B cell (primary cell): ENCODE measurements around the gene MMP14. TPM values are rescaled to one million over a fixed set of nuclear protein-coding genes. Genes with fewer than 3 reads are reported as not detected.
A peak's percentile ranks its signal among the peaks of the same experiment; 100 is the strongest.

Source experiments
- ATAC-seq: fragments of 200-7000 bp; cut with Tn5 transposase; one replicate; pipeline ENCODE4 v1.10.0; 2021; ENCODE audit warnings: low read depth, mild to moderate bottlenecking, moderate number of reproducible peaks, moderate library complexity
- CTCF ChIA-PET: fragments of 350-600 bp; sonication (Branson Sonifier 250); formaldehyde crosslinking; loops from one replicate; lab custom pipeline; 2021; ENCODE audit warnings: antibody characterized with exemption, inconsistent platforms; lab: Charles Lee
- POLR2A ChIA-PET: fragments of 350-600 bp; sonication (Branson Sonifier 250); formaldehyde crosslinking; loops from one replicate; lab custom pipeline; 2021; ENCODE audit warnings: antibody characterized with exemption; lab: Charles Lee
- DNase-seq: peaks from one replicate; pipeline ENCODE4 v3.0.0; 2013
- H2AFZ ChIP-seq: 2 replicates; pipeline ENCODE4 v1.6.1; 2012; ENCODE audit warnings: mild to moderate bottlenecking, low read depth, low read length; ENCODE audit not compliant: insufficient read depth, poor library complexity, severe bottlenecking
- H3K27ac ChIP-seq, 2 donors: 1 replicate in 1 of 2; 2 replicates in 1 of 2; pipeline ENCODE4 v1.5.1; 2012 to 2013; ENCODE audit warnings: low read length in 2 of 2, mild to moderate bottlenecking in 2 of 2, moderate library complexity in 1 of 2
- H3K27me3 ChIP-seq, 4 experiments: fragments of 200-600 bp in 1 of 4; sonication (generic) in 1 of 4; replicated peaks in 1 of 4; 1 replicate in 2 of 4; 2 replicates in 2 of 4; pipeline versions ENCODE4 v1.6.1 to v1.7.0; 2013 to 2016; ENCODE audit warnings: low read length in 3 of 4, mild to moderate bottlenecking in 2 of 4, mixed read lengths in 1 of 4, moderate library complexity in 1 of 4; ENCODE audit not compliant: insufficient read depth in 4 of 4, control insufficient read depth in 3 of 4; ENCODE audit errors: control extremely low read depth in 1 of 4
- H3K36me3 ChIP-seq, 2 experiments: replicated peaks in 1 of 2; 1 replicate in 1 of 2; 2 replicates in 1 of 2; pipeline versions ENCODE4 v1.6.1 to v1.7.1; 2013; ENCODE audit warnings: low read length in 1 of 2; ENCODE audit not compliant: insufficient read depth in 2 of 2, control insufficient read depth in 1 of 2; ENCODE audit errors: control extremely low read depth in 1 of 2, extremely low read depth in 1 of 2
- H3K4me1 ChIP-seq, 2 donors: fragments of 200-600 bp in 1 of 2; sonication (generic) in 1 of 2; 1 replicate in 1 of 2; 2 replicates in 1 of 2; pipeline versions ENCODE4 v1.5.1 to v1.6.1; 2013 to 2017; ENCODE audit warnings: low read length in 2 of 2; ENCODE audit not compliant: control insufficient read depth in 2 of 2, insufficient read depth in 2 of 2
- H3K4me2 ChIP-seq: replicated peaks from 2 replicates; pipeline ENCODE3; 2012; ENCODE audit warnings: mild to moderate bottlenecking, low read depth, low read length; ENCODE audit not compliant: poor library complexity, severe bottlenecking
- H3K4me3 ChIP-seq, 5 experiments: fragments of 200-600 bp in 1 of 5; sonication (generic) in 1 of 5; 1 replicate in 3 of 5; 2 replicates in 2 of 5; pipeline versions ENCODE4 v1.5.1 to v1.7.0; 2011 to 2016; ENCODE audit warnings: low read length in 4 of 5, mild to moderate bottlenecking in 4 of 5, low read depth in 2 of 5, control low read depth in 1 of 5, moderate library complexity in 1 of 5; ENCODE audit not compliant: insufficient read depth in 1 of 5; ENCODE audit errors: control extremely low read depth in 1 of 5, extremely low read depth in 1 of 5
- H3K79me2 ChIP-seq: fragments of 200-600 bp; sonication (generic); one replicate; pipeline ENCODE4 v1.6.0; 2016; ENCODE audit warnings: low read length; ENCODE audit not compliant: control insufficient read depth, insufficient read depth
- H3K9ac ChIP-seq: fragments of 200-600 bp; sonication (generic); 2 replicates; pipeline ENCODE4 v1.6.1; 2017; ENCODE audit warnings: mild to moderate bottlenecking, low read length, moderate library complexity
- H3K9me3 ChIP-seq, 3 donors: one replicate each; pipeline versions ENCODE4 v1.6.1 to v1.7.1; 2013; ENCODE audit warnings: low read length in 2 of 3; ENCODE audit not compliant: control insufficient read depth in 2 of 3, insufficient read depth in 1 of 3; ENCODE audit errors: control extremely low read depth in 1 of 3
- H4K20me1 ChIP-seq: 2 replicates; pipeline ENCODE4 v1.6.0; 2012; ENCODE audit warnings: mild to moderate bottlenecking, low read length; ENCODE audit not compliant: insufficient read depth, control insufficient read depth, poor library complexity, severe bottlenecking
- H3K27ac Mint-ChIP-seq: one replicate; pipeline ENCODE4 v1.8.0; 2021; ENCODE audit warnings: mixed read lengths
- H3K27me3 Mint-ChIP-seq: one replicate; pipeline ENCODE4 v1.8.0; 2021; ENCODE audit warnings: mixed read lengths
- H3K4me1 Mint-ChIP-seq: one replicate; pipeline ENCODE4 v1.8.0; 2021; ENCODE audit warnings: mixed read lengths
- H3K4me3 Mint-ChIP-seq: one replicate; pipeline ENCODE4 v1.8.0; 2021; ENCODE audit warnings: mixed read lengths
- H3K9me3 Mint-ChIP-seq: one replicate; pipeline ENCODE4 v1.8.0; 2022; ENCODE audit warnings: mixed read lengths; ENCODE audit not compliant: insufficient read depth
- EZH2 ChIP-seq: IDR thresholded peaks from 2 replicates; pipeline ENCODE4 v1.6.1; 2012; ENCODE audit warnings: borderline replicate concordance, low read depth, mild to moderate bottlenecking, moderate library complexity, low read length; ENCODE audit not compliant: insufficient read depth, poor library complexity, severe bottlenecking
- WGBS: methylation state at CpG from one replicate; pipeline ENCODE4 v1.1.5; 2013; ENCODE audit warnings: missing lambda C conversion rate; ENCODE audit not compliant: insufficient coverage; 5-methylcytosine and 5-hydroxymethylcytosine counted together
- intact Hi-C: fragments of 100-400 bp; cut with micrococcal nuclease; formaldehyde crosslinking; loops from one replicate; pipeline ENCODE4 v1.10.0; 2022
- polyA plus RNA-seq: library from polyadenylated mRNA; depleted of rRNA; stranded (reverse); fragments of >200 nt; gene quantifications from 2 replicates; pipeline ENCODE4 v1.2.3, GENCODE V29; 2012
- total RNA-seq, 2 donors: library from RNA; stranded (reverse); fragments of 120-200 nt in 1 of 2; gene quantifications; 1 replicate in 1 of 2; 2 replicates in 1 of 2; pipeline versions ENCODE4 v1.2.3 to v1.2.4, GENCODE V29; 2013 to 2022
- TF ChIP-seq, protein P1 (sequence below): fragments of 200-600 bp; IDR thresholded peaks from one replicate; pipeline ENCODE4 v1.8.0; 2022; ENCODE audit warnings: antibody characterized with exemption, mild to moderate bottlenecking

MMP14 gene
- total and polyA plus RNA-seq, 2 donors (not counting 1 experiment from before 2014, with no cell fraction given) = 1.0 to 3.5 TPM

- Histone ChIP-seq H2AFZ (no peak overlapping the region), H3K27ac (no peak overlapping the region), H3K9me3 (no peaks in the 10 kb centered on the region), H3K27me3 (no peaks in the 10 kb centered on the region), H3K9ac (no peak overlapping the region), H4K20me1 (no peaks in the 10 kb centered on the region), H3K36me3 (no peaks in the 10 kb centered on the region), H3K4me1 (peaks cover 50 to 79% of the 10 kb centered on the region in 2 donors), H3K79me2 (peaks cover 14% of the 10 kb centered on the region), H3K4me3 (no peak overlapping the region), H3K4me2 (no peak overlapping the region)
- DNase-seq = no peak
- CTCF ChIA-PET = interaction anchor here (0.9 to 7.0 kb wide), 8 partner anchors 11 to 183 kb away, joined by 3 to 101 read pairs (median 6); partner anchors contain the start of genes AJUBA and LRP10
- Mint-ChIP-seq H3K27me3 (no peaks in the 10 kb centered on the region), H3K4me1 (peaks cover 68% of the 10 kb centered on the region), H3K27ac (peak overlapping the region; percentile 43), H3K4me3 (peak overlapping the region; percentile 1), H3K9me3 (no peaks in the 10 kb centered on the region)
- no peak for ATAC-seq
- POLR2A ChIA-PET = interaction anchor here (0.8 to 5.3 kb wide), 4 partner anchors 13 to 436 kb away, joined by 3 to 61 read pairs (median 3); partner anchors contain the start of genes LRP10, PABPN1 and RBM23
- intact Hi-C loops = loop anchor here (5.0 kb wide), 1 partner anchor 417 kb away; the partner anchor contains the start of gene PPP1R3E
- TF ChIP-seq, protein P1, sequence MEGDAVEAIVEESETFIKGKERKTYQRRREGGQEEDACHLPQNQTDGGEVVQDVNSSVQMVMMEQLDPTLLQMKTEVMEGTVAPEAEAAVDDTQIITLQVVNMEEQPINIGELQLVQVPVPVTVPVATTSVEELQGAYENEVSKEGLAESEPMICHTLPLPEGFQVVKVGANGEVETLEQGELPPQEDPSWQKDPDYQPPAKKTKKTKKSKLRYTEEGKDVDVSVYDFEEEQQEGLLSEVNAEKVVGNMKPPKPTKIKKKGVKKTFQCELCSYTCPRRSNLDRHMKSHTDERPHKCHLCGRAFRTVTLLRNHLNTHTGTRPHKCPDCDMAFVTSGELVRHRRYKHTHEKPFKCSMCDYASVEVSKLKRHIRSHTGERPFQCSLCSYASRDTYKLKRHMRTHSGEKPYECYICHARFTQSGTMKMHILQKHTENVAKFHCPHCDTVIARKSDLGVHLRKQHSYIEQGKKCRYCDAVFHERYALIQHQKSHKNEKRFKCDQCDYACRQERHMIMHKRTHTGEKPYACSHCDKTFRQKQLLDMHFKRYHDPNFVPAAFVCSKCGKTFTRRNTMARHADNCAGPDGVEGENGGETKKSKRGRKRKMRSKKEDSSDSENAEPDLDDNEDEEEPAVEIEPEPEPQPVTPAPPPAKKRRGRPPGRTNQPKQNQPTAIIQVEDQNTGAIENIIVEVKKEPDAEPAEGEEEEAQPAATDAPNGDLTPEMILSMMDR = no peak
- TF ChIP-seq EZH2 = no peak
- WGBS = 73% methylated on average over 11 of the region's 11 CpGs
These were observed 48.5 kb downstream of the MMP14 start for GRCh38 chr14:22884738-22885523.
